Activated T-helper 2 cell treated with anti-CD3 and anti-CD28 coated beads, Interferon-gamma antibody, Interleukin-2, Interleukin-4, amounts not matched to agents 10 μg/mL and 5 μg/mL and 100 μg/mL, durations not matched to agents 14 hours and 24 hours and 36 hours (primary cell): ENCODE data around the gene PDLIM7. TPM values are rescaled to one million over a fixed set of nuclear protein-coding genes. Genes with fewer than 3 reads are reported as not detected.

ENCODE experiments used
- DNase-seq: peaks from one replicate; pipeline ENCODE4 v3.0.0; 2021; ENCODE audit warnings: low spot score
- H3K27ac Mint-ChIP-seq: one replicate; pipeline ENCODE4 v1.8.0; 2021; ENCODE audit warnings: mixed read lengths
- H3K27me3 Mint-ChIP-seq: one replicate; pipeline ENCODE4 v1.8.0; 2021; ENCODE audit warnings: low read depth, mixed read lengths
- H3K36me3 Mint-ChIP-seq: one replicate; pipeline ENCODE4 v1.8.0; 2021; ENCODE audit warnings: low read depth, mixed read lengths
- H3K4me1 Mint-ChIP-seq: one replicate; pipeline ENCODE4 v1.8.0; 2021; ENCODE audit warnings: low read depth, mixed read lengths
- H3K4me3 Mint-ChIP-seq: one replicate; pipeline ENCODE4 v1.8.0; 2021; ENCODE audit warnings: low read depth, mild to moderate bottlenecking, moderate library complexity, mixed read lengths
- H3K9me3 Mint-ChIP-seq: one replicate; pipeline ENCODE4 v1.8.0; 2021; ENCODE audit warnings: mixed read lengths
- intact Hi-C: fragments of 100-400 bp; cut with micrococcal nuclease; formaldehyde crosslinking; loops from one replicate; pipeline ENCODE4 v1.15.1; 2023
- total RNA-seq: library from RNA; stranded (reverse); gene quantifications from 2 replicates; pipeline ENCODE4 v1.2.3, GENCODE V29; 2022

The PDLIM7 gene
- total RNA-seq, 1 donor from 2014 or later: 85.4 TPM

DNA sequence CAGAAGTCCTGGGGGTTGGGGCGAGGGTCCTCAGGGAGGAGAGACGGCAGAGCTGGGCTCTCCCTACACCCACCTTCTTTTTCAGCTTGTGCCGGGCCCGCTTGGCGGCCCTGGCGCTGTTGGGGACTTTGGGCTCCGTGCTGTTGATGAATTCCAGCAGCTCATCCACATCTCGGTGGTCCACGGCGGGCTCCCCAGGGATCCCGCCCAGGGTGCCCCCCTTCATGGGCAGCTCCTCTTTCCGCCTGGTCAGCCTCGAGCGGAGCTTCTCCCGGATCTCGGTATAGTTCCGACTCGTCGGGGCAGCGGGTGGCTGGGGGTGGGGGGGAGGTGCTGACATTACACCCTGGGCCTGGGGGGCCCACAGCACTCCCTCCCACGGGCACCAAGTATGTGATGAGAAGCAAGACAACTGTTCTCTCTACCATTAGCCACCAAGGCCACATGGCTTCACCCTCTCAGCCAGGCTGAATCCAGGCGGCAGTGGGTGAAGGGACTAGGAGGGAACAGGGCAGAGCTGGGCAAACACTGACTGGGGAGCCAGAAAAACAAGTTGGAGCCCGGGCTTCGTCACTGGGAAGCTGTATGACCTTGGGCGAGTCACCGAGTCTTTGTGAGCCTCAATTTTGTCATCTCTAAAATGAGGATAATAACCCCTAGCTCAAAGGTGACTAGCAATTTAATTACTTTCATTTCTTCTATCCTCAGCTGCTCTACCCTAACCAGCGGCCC, 34.0 kb upstream of the PDLIM7 start:
- Mint-ChIP-seq H3K27me3 (no peaks in the 10 kb centered on the region), H3K4me1 (no peaks in the 10 kb centered on the region), H3K9me3 (no peaks in the 10 kb centered on the region), H3K27ac (no peak overlapping the region), H3K4me3 (no peak overlapping the region), H3K36me3 (peaks cover 28% of the 10 kb centered on the region)
- DNase-seq: no peak
- intact Hi-C loops: no loop called here

DNA sequence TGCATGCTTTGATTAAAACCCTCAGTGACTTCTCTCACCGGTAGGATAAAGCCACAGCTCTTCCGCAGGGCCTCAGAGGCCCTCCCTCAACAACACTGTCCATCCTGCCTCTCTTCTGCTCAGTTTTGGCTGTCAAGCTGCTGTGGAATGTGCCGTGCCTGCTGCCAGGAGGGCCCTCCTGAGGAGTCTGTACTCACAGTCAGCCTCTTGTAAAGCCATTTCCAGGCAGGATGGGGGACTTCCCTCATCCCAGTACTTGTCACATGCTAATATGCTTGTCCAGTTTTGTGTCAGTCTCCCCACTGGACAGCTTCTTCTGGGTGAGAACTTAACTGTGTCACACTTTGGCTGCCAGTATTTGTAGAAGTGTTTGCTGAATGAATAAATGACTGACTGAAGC, 33.2 kb upstream of the PDLIM7 start:
- H3K27ac Mint-ChIP-seq: no peak overlapping the region

DNA sequence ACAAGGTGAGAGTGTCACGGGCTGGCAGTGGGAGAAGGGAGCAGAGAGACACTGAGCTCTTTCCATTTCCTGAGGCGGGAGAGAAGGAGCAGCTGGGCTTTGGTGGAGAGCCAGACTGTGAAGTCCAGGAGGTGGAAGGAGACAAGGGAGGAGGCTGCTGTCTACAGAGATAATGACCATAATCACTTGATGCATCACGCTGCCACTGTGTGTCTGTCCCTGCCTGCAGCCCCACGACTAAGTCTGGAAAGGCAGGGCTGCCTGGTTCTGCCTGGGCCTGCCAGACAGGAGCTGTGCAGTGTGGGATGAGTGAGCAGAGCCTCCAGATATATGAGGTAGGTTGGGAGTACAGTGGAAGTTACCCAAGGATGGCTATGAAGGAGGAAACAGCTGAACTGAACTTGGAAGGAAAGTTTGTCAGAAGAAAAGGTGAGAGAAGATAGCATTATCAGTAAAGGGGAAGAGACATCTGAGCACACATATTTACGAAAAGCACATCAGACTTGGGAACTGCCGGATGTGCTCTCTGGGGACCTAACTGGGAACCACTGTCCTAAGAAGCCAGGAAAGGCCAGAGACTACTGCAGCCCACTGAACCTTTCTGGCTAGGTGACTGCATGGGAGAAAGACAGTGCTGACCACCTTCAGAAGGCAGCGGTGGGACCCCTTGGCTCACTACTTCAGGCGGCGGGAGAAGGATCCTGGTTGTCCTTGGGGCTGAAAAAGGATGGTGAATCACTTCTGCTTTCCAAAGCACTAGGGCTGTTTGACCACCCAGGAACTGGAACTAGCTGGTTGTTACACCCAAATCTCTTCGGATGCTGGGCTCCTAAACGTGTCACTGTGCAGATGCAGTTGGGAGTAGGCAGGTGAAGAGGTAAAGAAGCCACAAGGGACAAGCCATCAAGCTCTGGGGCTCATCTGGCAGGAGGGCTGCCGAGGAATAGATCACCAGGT, 32.1 kb upstream of the PDLIM7 start:
- H3K4me1 Mint-ChIP-seq: no peaks in the 10 kb centered on the region
- no peak for DNase-seq
- intact Hi-C loops: no loop called here
- H3K27me3 Mint-ChIP-seq: no peaks in the 10 kb centered on the region
- peaks cover 29% of the 10 kb centered on the region for H3K36me3 Mint-ChIP-seq
- H3K9me3 Mint-ChIP-seq: no peaks in the 10 kb centered on the region
- no peak overlapping the region for H3K4me3 Mint-ChIP-seq
- H3K27ac Mint-ChIP-seq: no peak overlapping the region

More for the DNA sequence above, 33.2 kb upstream of the PDLIM7 start:
- DNase-seq: no peak
- Mint-ChIP-seq H3K9me3 (no peaks in the 10 kb centered on the region), H3K36me3 (peaks cover 29% of the 10 kb centered on the region), H3K4me3 (no peak overlapping the region), H3K27me3 (no peaks in the 10 kb centered on the region), H3K4me1 (no peaks in the 10 kb centered on the region)
- intact Hi-C loops: no loop called here

DNA sequence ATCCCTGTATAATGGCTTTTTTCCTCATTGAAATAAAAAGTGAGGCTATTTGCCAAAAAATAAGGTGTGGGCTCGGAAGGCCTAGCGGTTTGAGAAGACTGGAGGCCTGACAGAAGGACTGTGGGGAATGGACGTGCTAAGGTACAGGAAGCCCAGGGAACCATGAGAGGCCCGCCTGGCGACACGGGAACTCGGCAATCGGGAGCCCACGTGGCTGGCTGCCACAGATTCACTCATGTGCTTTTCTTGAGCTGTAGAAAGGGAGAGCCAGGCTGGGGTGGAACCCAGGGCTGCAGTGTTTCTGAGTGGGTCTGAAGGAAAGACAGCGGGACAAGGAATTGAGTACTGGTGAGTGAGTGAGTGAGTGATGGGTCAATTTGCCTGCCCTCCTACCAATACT, 31.2 kb upstream of the PDLIM7 start:
- intact Hi-C loops: no loop called here
- Mint-ChIP-seq H3K27me3 (no peaks in the 10 kb centered on the region), H3K4me1 (no peaks in the 10 kb centered on the region), H3K27ac (no peak overlapping the region), H3K4me3 (no peak overlapping the region), H3K9me3 (no peaks in the 10 kb centered on the region), H3K36me3 (peaks cover 25% of the 10 kb centered on the region)
- no peak for DNase-seq

DNA sequence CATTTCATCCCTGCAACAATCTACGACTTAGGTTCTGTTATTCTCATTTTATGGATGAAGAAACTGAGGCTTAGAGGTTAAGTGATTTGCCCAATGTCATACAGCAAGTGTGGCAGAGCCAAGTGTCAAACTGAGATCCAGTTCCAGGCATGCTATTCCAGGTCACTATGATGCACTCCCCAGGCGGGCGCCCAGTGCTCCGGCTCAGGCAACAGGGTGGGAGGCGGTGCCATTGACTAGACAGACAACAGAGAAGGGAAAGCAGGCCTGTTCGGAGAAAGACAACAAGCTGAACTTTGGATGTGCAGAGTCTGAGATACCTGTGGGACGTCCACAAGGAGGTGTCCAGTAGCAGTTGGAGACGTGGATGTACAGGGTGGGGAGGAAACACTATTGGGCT, 30.2 kb upstream of the PDLIM7 start:
- no peaks in the 10 kb centered on the region for H3K9me3 Mint-ChIP-seq
- no peak overlapping the region for H3K4me3 Mint-ChIP-seq
- H3K4me1 Mint-ChIP-seq: no peaks in the 10 kb centered on the region
- H3K36me3 Mint-ChIP-seq: peaks cover 21% of the 10 kb centered on the region
- no peak for DNase-seq
- intact Hi-C loops: no loop called here
- H3K27ac Mint-ChIP-seq: no peak overlapping the region
- no peaks in the 10 kb centered on the region for H3K27me3 Mint-ChIP-seq

DNA sequence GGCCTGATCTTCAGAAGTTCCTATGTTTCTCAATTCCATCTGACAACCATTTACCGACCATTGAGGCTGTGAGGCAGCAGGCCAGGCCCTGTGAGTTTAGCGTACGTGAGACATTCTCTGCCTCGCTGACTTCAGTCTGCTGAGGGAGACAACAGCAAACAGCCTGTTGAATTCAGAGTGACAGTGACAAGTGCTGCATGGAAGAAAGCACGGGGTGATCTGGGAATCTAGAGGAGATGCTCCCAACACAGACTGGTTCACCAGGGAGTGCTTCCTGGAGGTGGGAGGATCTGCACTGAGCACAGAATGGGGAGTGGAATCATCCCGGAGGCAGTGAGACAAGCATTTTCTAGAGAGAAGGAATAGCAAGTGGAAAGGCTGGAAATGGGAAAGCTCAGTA, 29.4 kb upstream of the PDLIM7 start:
- Mint-ChIP-seq H3K4me1 (peaks cover 2% of the 10 kb centered on the region), H3K4me3 (no peak overlapping the region), H3K36me3 (peaks cover 14% of the 10 kb centered on the region), H3K27me3 (no peaks in the 10 kb centered on the region), H3K9me3 (no peaks in the 10 kb centered on the region), H3K27ac (no peak overlapping the region)
- intact Hi-C loops: no loop called here
- DNase-seq: no peak

DNA sequence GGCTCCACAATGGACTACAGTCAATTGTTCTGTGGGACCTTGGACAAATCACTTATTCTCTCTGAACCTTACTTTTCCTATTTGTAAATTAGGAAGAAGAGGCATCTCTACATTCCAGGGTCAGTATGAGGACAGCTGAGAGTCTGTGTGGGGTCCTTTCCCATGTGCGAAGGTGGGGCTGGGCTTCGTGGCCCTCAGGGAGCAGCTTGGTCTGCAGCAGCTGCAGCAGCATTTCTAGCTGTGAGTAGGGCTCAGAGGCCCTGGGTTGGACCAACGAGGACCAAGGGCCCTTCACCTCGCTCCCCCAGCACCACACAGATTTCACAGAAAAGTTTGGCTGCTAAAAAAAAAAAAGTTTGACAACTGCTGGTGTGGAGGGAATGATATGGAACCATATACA, 28.8 kb upstream of the PDLIM7 start:
- H3K4me3 Mint-ChIP-seq: no peak overlapping the region
- H3K27me3 Mint-ChIP-seq: no peaks in the 10 kb centered on the region
- DNase-seq: no peak
- H3K27ac Mint-ChIP-seq: no peak overlapping the region
- H3K36me3 Mint-ChIP-seq: peaks cover 19% of the 10 kb centered on the region
- intact Hi-C loops: no loop called here
- peaks cover 7% of the 10 kb centered on the region for H3K4me1 Mint-ChIP-seq
- H3K9me3 Mint-ChIP-seq: no peaks in the 10 kb centered on the region

DNA sequence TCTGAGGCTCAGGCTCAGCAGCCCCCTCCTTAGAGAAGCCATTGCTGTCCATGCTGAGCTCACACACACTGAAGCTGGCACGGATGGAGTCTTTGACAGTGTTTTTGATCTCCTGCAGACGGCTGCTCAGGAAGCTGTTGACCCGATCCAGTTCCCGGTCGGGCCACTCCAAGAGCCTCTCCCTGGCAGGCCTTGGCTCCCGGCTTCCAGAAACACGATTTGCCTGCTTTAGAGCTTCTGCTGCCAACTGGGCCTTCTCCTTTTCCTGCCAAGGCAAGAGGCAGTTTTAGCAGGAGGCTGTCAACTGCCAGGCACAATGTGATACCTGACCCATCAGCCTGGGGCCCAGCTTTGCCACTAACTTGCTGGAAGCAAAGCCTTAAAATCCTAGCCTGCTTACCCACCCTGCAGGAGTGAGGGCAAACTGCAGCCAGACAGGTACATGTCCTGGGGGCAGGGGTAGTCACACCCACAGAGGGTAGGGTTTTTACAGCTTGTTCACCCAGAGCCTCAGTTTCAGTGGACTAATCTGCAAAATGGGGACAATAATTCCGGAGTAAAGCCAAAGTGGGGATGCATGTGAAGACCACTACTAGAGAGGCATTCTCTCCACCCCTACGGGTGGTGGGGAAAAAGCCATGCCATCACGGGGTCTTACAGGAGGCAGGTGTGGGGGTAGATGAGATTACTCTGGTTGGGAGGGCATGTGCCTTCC, 27.7 kb upstream of the PDLIM7 start:
- Mint-ChIP-seq H3K4me3 (no peak overlapping the region), H3K27ac (no peak overlapping the region), H3K4me1 (peaks cover 7% of the 10 kb centered on the region), H3K36me3 (peaks cover 21% of the 10 kb centered on the region), H3K9me3 (no peaks in the 10 kb centered on the region), H3K27me3 (no peaks in the 10 kb centered on the region)
- intact Hi-C loops: no loop called here
- no peak for DNase-seq

DNA sequence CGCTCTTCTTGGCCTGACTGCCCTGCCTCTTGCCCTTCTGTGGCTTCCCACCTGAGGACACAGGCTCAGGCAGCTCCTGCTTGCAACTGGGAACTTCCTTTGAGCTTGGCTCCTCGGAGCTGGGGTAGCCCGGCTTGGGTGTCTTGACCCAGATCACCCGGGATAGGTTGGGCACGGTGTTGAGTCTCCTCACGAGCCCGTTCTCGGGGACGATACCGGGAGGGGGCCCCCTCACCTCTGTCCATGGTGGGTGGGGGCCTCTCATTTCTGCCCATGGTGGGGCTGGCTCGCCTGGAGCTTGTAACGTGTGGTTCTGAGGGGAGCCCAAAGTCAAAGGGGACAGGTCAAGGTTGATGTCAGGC, 27.1 kb upstream of the PDLIM7 start:
- H3K27ac Mint-ChIP-seq: no peak overlapping the region
- DNase-seq: no peak
- H3K9me3 Mint-ChIP-seq: no peaks in the 10 kb centered on the region
- no peak overlapping the region for H3K4me3 Mint-ChIP-seq
- intact Hi-C loops: no loop called here
- peaks cover 9% of the 10 kb centered on the region for H3K4me1 Mint-ChIP-seq
- H3K36me3 Mint-ChIP-seq: peaks cover 26% of the 10 kb centered on the region
- no peaks in the 10 kb centered on the region for H3K27me3 Mint-ChIP-seq

DNA sequence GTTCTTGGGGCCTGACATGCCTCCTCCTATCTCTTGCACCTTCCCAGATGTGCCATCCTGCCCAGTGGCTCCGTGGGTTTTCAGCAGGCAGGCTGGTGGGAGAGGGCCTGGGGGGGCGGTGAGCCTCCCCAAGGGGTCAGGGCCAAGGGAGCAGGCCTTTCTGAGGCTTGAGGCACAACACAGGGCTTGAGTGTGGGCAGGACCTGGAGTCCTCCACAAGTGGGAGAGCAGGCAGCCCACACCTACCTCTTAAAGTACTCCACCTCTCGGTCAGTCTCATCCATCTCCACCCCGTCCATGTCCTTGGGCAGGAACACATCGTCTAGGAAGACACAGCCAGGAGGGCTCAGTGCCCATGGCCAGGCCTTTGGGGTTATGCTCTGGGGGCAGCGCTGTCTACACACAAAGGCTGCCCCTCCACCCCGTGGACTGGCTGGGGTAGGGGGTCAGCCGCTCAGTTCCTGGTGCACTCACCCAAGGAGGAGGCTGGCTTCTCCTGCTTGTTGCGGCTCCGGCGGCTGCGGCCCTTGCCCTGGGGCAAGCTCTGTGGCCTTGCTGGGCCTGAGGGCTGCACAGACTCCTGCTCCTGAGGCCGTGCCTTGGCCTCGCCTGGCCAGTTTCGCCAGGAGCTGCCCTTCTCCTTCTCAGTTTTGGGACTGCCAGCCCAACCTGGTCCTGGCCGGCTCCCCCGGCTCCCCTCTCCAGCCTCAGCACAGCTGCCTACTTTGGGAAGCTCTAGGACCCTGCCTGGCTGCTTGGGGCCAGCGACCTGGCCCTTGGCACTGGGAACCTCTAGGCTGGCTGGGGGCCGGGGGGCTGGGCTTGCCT, 26.5 kb upstream of the PDLIM7 start:
- H3K4me1 Mint-ChIP-seq: peaks cover 11% of the 10 kb centered on the region
- H3K36me3 Mint-ChIP-seq: peaks cover 28% of the 10 kb centered on the region
- H3K4me3 Mint-ChIP-seq: no peak overlapping the region
- no peak for DNase-seq
- intact Hi-C loops: no loop called here
- no peaks in the 10 kb centered on the region for H3K9me3 Mint-ChIP-seq
- no peaks in the 10 kb centered on the region for H3K27me3 Mint-ChIP-seq
- no peak overlapping the region for H3K27ac Mint-ChIP-seq

DNA sequence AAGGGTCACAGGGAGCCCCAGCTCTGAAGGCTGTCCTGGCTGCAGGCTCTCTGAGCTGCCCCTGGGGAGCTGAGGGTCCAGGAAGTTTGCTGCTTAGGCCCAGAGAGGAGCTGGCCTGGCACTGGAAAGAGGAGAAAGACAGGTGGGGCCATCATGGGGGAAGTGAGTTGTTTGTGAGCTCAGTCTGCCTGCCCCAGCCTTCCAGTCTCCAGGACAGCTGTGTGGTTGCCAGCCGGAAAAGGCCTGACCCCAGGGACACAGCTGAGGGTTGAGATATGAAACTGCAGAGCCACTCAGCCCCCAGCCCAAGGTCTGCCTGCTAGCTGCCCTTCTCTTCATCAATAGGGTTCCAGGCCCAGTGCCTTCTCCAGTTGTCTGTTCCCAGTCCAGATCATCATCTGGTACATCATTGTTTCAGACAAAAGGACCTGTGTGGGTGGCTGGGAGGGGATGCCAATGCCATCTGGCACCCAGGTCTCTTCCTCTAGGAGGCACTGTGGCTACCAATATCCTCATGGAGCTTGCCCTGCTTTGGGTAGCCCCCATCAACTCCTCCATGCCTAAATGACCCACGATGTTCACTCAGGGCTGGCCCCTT, 23.6 kb upstream of the PDLIM7 start:
- no peak for DNase-seq
- intact Hi-C loops: no loop called here
- Mint-ChIP-seq H3K27ac (peak overlapping the region; percentile 38), H3K36me3 (peaks cover 40% of the 10 kb centered on the region), H3K9me3 (no peaks in the 10 kb centered on the region), H3K4me3 (no peak overlapping the region), H3K4me1 (peaks cover 17% of the 10 kb centered on the region), H3K27me3 (no peaks in the 10 kb centered on the region)

DNA sequence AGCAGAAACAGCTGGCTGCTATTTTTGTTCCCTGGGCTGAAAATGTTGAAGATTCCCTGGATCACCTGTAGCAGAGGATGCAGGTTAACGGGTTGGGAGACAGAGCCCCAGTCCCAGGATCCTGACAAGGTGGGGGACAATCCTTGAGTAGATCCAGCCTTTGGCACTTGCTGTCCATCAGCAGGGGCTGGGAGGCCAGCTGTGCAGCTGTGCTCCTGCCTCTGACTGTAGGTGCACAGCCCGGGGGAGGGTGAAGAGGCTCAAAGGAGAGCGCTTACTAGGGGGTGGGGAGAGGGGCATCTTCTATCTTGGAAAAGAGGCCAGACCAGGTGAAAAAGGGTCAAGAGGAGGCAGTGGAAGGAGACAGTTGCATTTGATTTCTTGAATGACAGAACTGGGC, 22.9 kb upstream of the PDLIM7 start:
- Mint-ChIP-seq H3K9me3 (no peaks in the 10 kb centered on the region), H3K27me3 (no peaks in the 10 kb centered on the region), H3K36me3 (peaks cover 44% of the 10 kb centered on the region), H3K4me1 (peaks cover 25% of the 10 kb centered on the region), H3K4me3 (no peak overlapping the region), H3K27ac (peak overlapping the region; percentile 46)
- DNase-seq: no peak
- intact Hi-C loops: no loop called here
